GM19324 (cell line): ENCODE measurements around the gene DAB1.

Source experiments
- ATAC-seq: cut with Tn5 transposase; IDR thresholded peaks from one replicate; pipeline ENCODE4 v1.9.1; 2021; ENCODE audit warnings: mild to moderate bottlenecking, moderate library complexity; ENCODE audit not compliant: unreplicated experiment, low FRiP score

Gene DAB1

DNA sequence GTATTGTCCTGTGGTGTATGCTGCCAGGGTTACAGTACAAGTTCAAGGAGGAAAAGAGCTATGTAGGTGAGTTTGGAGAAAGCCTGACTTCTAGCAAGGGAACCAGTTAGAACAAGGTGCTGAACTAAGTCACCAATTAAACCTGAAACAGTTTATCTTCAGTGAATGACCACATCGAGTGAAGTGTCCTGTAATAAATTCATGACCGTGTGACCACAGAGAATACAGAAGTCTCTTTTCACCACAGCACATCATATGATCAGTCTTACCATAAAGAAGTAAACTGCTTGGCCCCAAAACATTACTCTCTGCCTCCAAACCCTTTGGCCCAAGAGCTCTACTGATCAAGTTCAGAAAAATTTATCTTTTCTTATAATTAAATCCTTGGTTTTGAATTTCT, 141.4 kb downstream of the DAB1 start:
- ATAC-seq: no peak

DNA sequence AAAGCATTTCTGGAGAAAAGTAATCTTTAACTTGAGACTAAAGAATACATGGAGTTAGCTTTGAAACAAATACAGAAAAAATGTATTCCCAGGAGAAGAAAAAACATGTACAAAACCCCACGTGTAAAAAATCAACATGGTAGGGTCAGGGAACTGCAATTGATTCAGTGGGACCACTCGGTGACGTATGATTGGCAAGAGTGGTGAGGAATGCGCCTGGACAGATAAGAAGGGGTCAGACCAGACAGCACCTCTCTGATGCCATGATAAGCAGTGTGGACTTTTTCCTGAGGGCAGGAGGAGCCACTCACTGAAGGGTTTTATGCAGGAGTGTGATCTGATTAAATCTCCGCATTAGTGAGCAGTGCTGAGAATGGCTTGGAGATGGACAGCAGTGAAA, 142.5 kb downstream of the DAB1 start:
- ATAC-seq: no peak

DNA sequence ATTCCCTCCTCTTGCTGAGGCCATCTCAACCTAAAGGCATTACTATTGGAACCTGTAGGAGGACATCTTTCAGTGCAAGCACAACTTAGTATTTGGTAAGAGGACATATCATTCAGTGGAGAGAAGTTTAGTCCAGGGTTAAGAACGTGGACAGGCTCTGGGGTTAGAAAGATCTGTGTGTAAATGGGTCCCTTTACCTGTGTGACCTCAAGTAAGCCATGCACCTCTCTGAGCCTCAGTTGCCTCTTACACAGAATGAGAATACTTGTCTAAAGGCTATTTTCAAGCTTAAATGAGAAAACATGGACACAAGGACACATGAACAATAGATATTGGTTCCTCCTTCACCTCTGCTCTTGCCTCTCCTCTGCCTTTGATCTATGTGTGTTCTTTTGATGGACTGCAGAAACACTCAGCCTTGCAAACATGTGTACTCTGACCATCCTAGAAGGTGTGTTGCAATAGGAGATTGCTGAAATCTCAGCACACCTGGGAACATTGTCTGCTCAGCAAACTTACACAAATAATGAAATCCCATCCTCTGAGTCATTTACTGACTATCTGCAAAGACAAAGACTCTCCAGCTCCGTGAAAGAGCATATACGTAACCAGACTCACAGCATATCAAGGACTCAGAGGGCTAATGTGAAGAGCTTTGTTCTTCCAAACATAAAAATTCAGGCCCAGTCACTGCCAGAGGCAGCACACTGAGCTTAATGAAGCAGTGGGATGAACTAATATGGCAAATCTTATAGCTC, 143.8 kb downstream of the DAB1 start:
- ATAC-seq: no peak

DNA sequence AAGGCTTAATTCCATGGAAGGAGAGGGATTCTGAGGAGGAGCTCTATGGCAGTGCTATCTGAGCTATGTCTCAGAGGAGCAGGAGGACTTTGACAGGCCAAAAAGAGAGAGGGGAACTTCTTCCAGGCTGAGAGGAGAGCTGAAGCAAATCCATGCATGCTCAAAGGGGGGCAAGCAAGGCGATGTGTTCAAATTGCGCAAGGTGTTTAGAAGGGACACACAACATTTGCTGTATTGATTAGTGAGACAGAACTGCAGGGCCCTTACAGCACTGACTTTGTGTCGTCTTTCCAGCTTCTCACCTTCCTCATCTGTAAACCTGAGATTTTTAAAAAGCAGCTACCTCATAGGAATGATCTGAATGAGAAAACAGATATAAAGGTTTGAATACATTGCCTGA, 145.3 kb downstream of the DAB1 start:
- ATAC-seq: no peak

DNA sequence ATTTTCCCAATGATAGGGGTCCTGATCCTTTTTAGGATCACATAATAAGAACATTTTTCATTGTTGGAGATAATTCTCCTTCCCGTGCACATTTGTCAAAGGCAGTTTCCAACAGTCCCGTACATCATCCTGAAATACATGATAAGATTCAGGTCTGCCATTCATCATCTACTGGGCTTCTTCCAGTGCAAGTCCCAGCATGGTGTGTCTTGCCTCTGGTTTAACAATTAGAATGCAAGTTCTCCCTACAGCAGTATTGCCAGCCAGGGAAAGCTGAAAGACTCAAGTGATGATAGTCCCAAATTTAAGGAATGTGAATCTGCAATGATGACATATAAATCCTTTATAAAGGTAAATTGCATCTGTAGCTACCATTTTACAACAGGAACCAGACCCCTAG, 146.2 kb downstream of the DAB1 start:
- ATAC-seq: no peak

DNA sequence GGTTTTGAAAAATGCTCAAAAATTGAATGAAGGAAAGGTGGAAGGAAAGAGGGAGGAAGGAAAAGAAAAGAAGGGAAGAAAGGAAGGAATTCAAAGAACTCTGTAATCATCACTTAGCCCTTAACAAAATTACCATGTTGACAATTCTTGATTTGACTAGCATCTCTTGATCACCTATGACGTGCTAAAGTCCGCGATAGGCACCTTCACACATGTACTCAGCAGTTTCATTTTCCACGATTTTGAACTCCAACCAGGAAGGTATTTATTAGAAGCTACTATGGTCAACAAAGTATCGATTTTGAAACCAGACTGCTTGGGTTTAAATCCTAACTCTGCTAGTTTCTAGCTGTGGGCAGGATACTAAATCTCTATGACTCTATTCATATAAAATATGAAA, 146.9 kb downstream of the DAB1 start:
- ATAC-seq: no peak

DNA sequence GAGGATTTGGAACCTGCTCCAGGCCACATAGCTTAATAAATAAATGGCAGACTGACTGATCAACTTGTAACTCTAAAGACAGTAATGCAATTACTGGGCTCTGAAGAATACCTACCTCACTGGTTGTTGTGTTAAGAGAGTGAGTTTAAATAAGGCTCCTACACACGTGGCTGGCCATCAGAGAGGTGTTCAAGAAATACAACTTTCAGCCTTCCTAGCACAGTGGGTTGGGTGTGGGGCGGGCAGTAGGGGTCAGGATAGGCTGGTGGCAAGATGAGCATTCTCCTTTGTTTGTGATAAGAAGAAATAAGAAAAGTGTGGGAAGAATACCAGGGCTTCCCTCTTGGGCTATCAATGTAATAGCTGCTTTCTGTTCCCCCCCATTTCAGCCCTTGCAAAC, 151.3 kb downstream of the DAB1 start:
- no peak for ATAC-seq

DNA sequence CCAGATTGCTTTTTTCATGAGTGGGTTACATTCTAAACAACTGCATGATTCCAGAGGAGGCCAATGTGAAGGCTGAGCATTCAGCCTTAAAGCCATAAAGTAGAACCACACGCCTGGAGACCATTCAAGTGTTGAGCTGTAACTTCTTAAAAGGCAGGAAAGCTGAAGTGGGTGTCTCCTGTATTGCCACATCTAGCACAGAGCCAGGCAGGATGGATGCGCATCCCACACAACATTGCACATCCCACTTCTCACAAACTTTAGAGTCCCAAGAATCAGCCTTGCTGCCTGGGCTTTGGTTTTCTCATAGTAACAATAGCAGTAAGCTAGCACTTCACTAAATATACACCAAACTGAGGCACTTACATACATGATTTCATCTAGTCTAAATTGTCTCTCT, 151.7 kb downstream of the DAB1 start:
- no peak for ATAC-seq

DNA sequence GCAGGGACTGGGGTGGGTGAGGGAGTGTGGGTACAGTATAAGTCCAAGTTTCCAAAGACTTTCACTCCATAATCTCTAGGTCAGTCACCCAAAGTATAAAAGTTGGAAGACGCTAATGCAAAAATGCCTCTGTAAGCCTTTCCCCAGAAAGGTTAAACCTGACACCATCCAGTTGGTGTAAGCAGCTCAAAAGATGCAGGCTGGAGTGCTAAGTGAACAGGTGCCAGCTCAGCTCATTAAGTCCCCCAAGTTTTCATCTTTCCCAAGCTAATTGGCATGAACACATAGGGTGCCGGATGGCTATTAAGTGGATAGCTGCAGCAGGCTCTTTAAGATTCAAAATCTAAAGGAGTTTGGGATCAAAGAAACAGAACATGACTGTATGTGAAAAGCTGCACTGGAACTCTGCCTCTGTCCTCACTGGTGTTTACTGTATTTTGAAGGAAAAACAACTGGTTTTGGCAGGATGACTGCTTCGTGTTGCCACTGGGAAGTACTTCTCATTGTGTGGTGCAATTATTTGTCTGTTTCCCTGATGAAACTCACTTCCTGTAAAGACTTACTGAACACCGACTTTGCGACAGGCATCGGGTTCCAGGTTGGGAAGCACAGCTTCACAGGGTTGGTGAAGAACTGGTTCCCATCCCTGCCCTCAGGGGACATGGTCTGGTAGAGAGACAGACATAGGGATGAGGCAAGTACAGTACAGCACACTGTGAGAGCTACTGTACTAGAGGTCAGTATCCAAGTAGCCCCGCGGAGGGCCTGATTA, 152.7 kb downstream of the DAB1 start:
- no peak for ATAC-seq

DNA sequence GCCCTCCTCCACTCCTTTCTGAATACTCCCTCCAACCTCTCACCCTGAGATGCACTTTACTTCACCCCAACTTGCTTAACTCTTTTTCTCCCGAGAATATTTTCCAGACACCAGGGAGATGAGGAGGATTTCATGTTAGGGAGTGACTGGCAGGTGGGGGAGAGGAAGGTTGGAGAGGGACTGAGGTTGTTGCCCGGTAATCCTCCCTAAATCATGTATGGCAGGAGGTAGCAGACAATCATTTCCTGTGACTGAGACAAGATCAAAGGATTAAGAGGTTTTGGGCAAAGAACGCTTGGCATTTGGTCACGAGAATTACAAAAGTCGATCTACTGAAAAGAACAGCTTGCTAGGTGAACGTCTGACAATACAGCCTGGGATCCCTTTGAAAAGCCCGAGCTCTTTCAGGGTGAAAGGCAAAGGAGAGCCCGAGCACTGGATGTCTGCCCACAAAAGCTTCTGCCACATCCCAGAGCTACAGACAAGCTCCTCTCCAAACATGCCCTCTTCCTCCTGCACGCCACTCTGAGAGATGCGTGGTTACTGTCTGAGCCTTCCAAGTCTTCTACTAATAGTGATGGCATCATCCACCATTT, 154.1 kb downstream of the DAB1 start:
- no peak for ATAC-seq

DNA sequence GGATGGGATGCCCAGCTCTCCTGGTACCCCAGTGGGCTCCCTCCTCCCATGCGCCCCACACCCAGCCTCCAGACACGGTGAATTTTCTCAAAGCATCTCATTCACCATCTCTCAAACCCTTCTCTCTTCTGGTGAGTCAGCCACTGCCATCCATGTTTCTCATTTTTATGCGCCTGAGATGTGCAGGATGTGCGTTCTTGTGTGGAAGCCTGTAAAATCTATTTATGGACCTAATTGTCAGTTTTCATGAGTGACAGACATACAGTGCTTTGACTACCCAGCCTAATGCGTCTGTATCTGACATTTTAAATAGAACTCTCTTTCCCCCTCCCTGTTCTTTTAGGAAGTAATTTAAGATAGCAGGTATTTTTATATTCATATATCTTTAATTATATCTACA, 158.8 kb downstream of the DAB1 start:
- no peak for ATAC-seq

DNA sequence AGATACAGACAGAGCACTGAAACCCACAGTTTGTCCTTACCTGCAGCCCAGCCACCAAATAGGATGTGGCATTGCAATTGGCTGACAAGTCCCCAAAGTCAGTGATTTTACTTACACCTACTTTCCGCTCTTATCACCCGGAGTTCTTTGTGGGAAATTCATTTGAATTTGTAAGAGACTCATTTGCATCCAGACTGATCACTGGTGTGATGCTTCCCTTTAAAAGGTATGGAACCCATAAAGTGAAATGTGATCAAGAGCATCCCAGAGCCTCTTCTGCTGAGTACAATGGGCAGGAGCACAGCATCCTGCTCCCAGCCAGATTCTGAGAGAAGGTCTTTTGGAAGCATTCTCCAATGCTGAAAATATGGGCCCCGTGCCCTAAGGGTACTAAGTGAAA, 161.4 kb downstream of the DAB1 start:
- no peak for ATAC-seq

DNA sequence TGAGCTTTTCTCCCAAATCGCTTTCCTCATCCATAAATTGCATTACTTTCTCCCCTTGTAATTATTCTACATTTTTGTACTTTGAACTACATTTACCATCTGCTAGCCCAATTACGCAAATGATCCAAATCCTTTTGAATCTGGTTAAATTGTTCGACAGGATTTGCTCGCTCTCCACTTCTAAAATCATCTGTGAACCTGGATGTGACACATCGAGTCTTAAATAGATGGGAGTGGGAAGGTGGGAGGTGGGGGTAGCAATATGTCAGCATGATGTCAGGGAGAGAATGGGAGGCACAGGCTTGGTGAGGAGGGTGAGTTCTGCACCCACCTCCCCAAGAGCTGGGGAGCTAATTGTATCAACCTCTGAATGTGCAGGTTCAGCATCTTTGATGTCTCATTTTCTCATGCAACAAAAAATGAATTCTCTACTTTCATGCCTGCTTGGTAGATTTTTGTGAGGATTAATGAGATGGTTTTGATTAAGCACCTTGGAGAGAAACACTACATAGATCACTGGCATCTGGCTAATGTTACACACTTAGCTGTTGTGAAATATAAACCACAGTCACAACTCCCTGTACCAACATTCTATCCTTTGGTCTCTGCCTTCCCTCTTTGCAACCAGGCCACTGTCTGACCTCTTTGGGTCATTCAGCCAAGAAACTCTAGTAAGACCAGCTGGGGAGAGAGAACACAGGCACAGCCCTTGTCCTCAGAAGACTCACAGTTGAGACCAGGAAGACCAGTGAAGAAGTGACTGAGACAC, 165.1 kb downstream of the DAB1 start:
- no peak for ATAC-seq

DNA sequence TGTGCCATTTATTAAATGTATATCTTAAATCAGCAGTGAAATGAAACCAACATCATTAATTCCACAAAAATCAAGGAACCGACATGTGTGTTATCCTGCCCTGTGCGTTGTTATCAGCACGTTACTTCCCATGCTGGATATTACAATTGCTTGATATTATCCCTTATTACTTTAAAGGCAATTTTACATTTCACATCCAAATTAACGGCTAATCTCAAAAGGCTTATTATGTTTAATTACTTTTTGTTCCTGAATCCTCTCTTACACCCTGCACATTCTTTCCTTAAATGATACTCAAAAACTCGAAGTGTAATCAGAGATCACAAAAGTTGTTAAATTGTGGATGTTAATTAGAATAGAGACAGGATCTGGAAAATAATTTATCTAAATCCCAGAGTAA, 167.9 kb downstream of the DAB1 start:
- no peak for ATAC-seq

DNA sequence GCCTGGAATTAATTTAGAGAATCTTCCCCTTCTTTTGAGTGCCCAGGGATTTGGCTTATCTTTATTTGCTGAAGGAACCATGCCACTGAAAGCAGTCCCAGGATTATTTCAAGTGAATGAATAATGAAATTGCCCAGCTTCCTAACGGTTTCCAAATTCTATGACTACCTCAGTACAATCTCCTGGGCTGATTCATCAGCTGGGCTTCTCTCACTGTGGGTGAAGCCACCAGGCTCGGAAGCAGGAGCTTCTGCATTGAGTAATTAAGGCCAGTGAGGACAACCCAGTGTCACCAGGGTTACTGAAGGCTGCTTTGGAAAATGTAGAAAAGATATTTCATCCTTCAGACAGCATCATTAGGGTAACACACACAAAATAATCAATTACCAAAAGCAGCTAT, 169.8 kb downstream of the DAB1 start:
- no peak for ATAC-seq

DNA sequence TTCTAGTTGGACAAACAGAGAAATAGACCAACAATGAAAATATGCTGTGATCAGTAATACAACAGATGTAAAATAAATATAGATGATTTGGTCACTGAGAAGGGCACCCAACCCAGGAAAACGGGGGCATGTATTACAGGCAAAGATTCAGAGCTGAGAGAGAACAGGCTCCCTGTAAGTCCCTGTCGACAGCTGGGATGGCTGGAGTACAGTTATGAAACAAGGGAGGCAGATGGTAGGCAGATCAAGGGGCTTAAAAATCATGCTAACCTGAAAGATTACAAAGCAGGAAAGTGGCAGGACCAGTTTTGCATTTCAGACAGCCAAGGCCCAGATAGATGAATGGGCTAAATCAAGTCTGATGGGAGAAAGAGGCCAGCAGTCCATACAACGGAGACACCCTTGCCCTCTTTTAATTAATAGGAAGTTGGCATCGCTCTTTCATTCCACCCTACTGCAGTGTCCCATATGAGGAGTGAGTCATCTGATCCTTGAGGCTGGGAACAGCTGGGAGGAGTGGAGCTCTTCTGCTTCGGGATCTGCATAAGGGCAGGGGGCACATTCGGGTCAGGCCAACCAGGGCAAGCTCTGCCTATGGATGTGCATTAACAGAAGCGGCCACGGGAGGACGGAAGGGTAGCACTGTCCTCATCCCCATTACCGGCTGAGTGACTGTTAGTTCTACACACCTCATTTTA, 171.1 kb downstream of the DAB1 start:
- ATAC-seq: no peak

DNA sequence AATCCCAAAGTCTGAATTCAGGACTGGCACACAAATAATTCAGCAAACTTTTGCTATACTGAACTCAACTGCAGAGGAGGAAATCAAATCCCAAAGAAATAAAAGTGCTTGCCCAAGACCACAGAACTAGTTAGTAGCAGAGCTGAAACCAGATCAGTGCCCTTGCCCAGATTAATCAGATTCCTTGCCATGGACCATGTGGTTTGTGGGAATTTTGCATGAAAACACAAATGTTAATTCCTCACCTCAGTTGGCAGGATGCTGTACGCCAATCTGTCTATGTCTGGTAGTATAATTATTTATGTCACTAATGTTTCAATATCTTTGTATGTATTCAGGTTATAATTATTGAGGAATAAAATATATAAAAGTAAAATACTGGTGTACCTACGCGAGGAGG, 173.8 kb downstream of the DAB1 start:
- ATAC-seq: no peak

DNA sequence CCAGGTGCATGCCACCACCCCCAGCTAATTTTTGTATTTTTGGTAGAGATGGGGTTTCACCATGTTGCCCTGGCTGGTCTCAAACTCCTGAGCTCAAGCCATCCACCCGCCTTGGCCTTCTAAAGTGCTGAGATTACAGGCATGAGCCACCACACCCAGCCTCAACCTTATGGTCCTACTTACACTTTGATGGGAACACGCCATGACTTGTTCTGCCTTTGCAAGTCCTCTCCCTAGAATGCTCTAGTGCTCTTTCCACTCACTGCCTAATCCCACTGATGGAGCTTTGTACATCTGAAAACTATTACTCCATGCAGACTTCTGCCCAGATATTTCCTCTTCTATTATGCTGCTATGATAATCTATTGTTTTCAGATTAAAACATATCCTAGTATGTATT, 174.3 kb downstream of the DAB1 start:
- no peak for ATAC-seq

DNA sequence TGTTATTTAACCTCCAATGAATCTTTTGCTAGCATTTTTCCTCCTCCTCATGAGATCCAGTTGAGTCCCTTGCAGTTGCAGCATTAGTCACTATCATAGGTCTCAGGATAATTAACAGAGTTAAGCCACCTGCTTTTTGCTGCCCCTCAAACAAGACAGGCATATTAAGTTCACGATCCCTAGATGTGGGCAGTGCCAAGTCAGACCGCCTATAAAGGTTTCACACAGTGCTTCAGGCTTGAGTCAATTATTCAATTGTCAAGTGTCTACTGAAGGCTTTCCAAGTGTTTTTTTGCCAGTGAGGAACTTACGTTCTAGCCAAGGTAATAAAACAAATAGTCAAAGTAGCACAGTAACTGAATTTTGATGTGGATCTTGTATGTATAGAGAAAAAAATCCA, 175.0 kb downstream of the DAB1 start:
- no peak for ATAC-seq

DNA sequence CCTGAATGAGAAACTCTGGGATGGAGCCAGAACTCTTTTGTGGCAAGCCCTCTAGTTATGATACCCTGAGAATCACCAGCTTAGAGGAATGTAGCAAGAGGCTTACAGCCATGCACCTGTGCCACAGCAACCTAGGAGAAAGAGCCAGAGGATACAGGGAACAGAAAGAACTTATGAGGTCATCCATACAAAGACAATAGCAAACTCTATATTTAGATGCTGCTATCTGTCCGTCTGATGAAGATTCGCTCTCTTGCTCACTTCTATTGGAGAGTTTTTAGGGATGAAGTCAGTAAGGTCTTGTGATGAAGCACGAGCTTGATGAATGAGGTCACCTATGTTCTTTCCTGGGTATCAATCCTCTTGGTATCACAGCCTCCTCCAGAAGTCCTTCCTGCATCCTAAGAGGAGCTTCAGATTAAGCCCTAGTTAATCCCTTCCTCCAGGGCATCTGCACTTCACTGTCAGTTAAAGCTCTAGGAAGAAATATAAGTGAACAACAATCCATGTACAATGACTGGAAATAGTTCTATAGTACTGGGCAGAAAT, 185.6 kb downstream of the DAB1 start:
- no peak for ATAC-seq
